HEK293 (cell line): ENCODE data around the gene IL18R1.

Source experiments
- REST ChIP-seq: fragments of 450-650 bp; formaldehyde crosslinking; IDR thresholded peaks from 2 replicates; pipeline ENCODE4 v1.5.1; 2016; ENCODE audit warnings: missing biosample characterization, missing genetic modification characterization
- TF ChIP-seq, protein P1 (sequence below): fragments of 450-650 bp; formaldehyde crosslinking; IDR thresholded peaks from 2 replicates; pipeline ENCODE4 v1.5.1; 2016; ENCODE audit warnings: missing biosample characterization, missing genetic modification characterization

DNA sequence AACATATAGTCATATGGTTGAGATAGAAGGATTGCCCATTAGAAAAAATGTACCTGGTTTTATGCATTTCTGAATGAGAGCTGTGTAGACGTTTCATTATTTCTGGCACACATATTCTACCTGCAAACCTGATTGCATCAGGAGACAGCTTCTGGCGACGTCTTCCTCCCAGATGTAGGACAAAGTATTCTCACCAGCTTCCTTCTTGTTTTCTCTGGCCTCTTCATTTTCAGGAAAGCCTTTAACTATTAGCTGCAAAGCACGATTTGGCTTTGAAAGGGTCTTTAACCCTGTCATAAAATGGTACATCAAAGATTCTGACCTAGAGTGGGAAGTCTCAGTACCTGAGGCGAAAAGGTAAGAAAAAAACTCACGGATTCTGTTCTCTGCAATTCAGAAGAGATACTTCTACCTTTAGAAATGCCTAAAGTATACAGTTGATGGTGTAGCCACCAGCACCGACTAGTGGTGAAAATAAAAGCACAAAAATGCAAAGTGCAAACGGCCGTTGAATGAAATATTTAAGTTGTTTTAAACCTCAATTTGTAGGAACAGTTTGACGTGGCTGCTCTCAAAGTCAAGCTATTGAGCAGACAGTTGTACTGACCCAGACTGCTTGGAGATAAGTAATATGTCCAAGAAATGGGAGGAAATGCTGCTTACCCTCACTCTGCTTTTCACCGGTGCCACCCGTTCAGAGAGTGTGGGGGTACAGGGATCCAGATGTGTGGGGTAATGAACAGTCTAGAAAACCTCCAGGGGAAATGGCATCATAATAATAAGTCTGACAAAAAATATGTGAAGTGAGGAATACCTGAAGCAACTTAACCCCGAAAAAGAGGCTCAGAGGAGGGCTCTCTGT is 87.6 kb downstream of the IL18R1 start:
- TF ChIP-seq, protein P1, sequence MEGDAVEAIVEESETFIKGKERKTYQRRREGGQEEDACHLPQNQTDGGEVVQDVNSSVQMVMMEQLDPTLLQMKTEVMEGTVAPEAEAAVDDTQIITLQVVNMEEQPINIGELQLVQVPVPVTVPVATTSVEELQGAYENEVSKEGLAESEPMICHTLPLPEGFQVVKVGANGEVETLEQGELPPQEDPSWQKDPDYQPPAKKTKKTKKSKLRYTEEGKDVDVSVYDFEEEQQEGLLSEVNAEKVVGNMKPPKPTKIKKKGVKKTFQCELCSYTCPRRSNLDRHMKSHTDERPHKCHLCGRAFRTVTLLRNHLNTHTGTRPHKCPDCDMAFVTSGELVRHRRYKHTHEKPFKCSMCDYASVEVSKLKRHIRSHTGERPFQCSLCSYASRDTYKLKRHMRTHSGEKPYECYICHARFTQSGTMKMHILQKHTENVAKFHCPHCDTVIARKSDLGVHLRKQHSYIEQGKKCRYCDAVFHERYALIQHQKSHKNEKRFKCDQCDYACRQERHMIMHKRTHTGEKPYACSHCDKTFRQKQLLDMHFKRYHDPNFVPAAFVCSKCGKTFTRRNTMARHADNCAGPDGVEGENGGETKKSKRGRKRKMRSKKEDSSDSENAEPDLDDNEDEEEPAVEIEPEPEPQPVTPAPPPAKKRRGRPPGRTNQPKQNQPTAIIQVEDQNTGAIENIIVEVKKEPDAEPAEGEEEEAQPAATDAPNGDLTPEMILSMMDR (tag by site-specific recombination) = 0 out of 2 replicates have a peak, but pooled peaks have one; percentile 12
- no peak for TF ChIP-seq REST (tag by site-specific recombination)
